ENCODE data around the gene SPP2. TPM values are rescaled to one million over a fixed set of nuclear protein-coding genes. Genes with fewer than 3 reads are reported as not detected.

The SPP2 gene
- total RNA-seq, 1 donor from 2014 or later = not detected

GRCh38 chr2:234033885-234034284 is 16.6 kb upstream of the SPP2 start:
- intact Hi-C loops (cut with micrococcal nuclease) = loop anchor here (2.0 to 5.0 kb wide), 4 partner anchors 57 to 467 kb away; partner anchors contain the start of gene HJURP

GRCh38 chr2:234038076-234038802 is 12.3 kb upstream of the SPP2 start:
- intact Hi-C loops (cut with micrococcal nuclease) = no loop called here

- intact Hi-C loops (cut with micrococcal nuclease) = no loop called here
Observed at GRCh38 chr2:234044157-234044556, 6.3 kb upstream of the SPP2 start.

- intact Hi-C loops (cut with micrococcal nuclease) = no loop called here
Observed at GRCh38 chr2:234046521-234046920, 4.0 kb upstream of the SPP2 start.

- intact Hi-C loops (cut with micrococcal nuclease) = no loop called here
Observed at GRCh38 chr2:234047361-234047760, 3.1 kb upstream of the SPP2 start.

- intact Hi-C loops (cut with micrococcal nuclease) = no loop called here
Observed at GRCh38 chr2:234048049-234048448, 2.5 kb upstream of the SPP2 start.

- intact Hi-C loops (cut with micrococcal nuclease) = no loop called here
Observed at GRCh38 chr2:234051374-234052070, 1.0 kb downstream of the SPP2 start.

- intact Hi-C loops (cut with micrococcal nuclease) = no loop called here
Observed at GRCh38 chr2:234058881-234059280, 8.4 kb downstream of the SPP2 start.

- intact Hi-C loops (cut with micrococcal nuclease) = no loop called here
Observed at GRCh38 chr2:234060236-234060635, 9.7 kb downstream of the SPP2 start.

- intact Hi-C loops (cut with micrococcal nuclease) = no loop called here
Observed at GRCh38 chr2:234061624-234062257, 11.2 kb downstream of the SPP2 start.

GRCh38 chr2:234066587-234066986 is 16.1 kb downstream of the SPP2 start:
- intact Hi-C loops (cut with micrococcal nuclease) = no loop called here

- intact Hi-C loops (cut with micrococcal nuclease) = no loop called here
Observed at GRCh38 chr2:234071664-234072063, 21.2 kb downstream of the SPP2 start.

- intact Hi-C loops (cut with micrococcal nuclease) = no loop called here
Observed at GRCh38 chr2:234072454-234072853, 22.0 kb downstream of the SPP2 start.

GRCh38 chr2:234074751-234075517 is 24.4 kb downstream of the SPP2 start:
- intact Hi-C loops (cut with micrococcal nuclease) = no loop called here

GRCh38 chr2:234075518-234075915 is 25.0 kb downstream of the SPP2 start:
- intact Hi-C loops (cut with micrococcal nuclease) = no loop called here

GRCh38 chr2:234075947-234076346 is 25.4 kb downstream of the SPP2 start:
- intact Hi-C loops (cut with micrococcal nuclease) = no loop called here

- intact Hi-C loops (cut with micrococcal nuclease) = no loop called here
Observed at GRCh38 chr2:234076451-234076850, 25.9 kb downstream of the SPP2 start.

- intact Hi-C loops (cut with micrococcal nuclease) = no loop called here
Observed at GRCh38 chr2:234078129-234078528, 27.6 kb downstream of the SPP2 start.

GRCh38 chr2:234081970-234082822 is 31.7 kb downstream of the SPP2 start:
- intact Hi-C loops (cut with micrococcal nuclease) = no loop called here

GRCh38 chr2:234083572-234084348 is 33.3 kb downstream of the SPP2 start:
- intact Hi-C loops (cut with micrococcal nuclease) = no loop called here

Measured in T-helper 1 cell treated with Interleukin-12 subunit alpha and Interleukin-12 subunit beta and Interleukin-4 antibody, amounts not matched to agents 30 ng/mL and 1 ng/mL, for 36 hours (primary cell).